SW480 (cell line): Measurements from ENCODE around the gene SAMD10.
"Not testable (repeated sequence)": the region's sequence is repeated elsewhere in the genome, so short reads cannot be mapped to it uniquely, and the experiment has no call there.

Experiments
- DNase-seq: peaks from one replicate; pipeline ENCODE4 v3.0.0-alpha.2; 2016; ENCODE audit warnings: low spot score

Gene SAMD10

GRCh38 chr20:63941282-63942081 lies 38.0 kb downstream of the SAMD10 start:
- DNase-seq: peak; percentile 96

- no peak for DNase-seq
These were observed 38.8 kb downstream of the SAMD10 start for GRCh38 chr20:63940472-63941266.

- no peak for DNase-seq
These were observed 39.4 kb downstream of the SAMD10 start for GRCh38 chr20:63940071-63940471.

GRCh38 chr20:63939061-63939935 lies 40.1 kb downstream of the SAMD10 start:
- no peak for DNase-seq

GRCh38 chr20:63937596-63937995 lies 41.8 kb downstream of the SAMD10 start:
- no peak for DNase-seq

DNA sequence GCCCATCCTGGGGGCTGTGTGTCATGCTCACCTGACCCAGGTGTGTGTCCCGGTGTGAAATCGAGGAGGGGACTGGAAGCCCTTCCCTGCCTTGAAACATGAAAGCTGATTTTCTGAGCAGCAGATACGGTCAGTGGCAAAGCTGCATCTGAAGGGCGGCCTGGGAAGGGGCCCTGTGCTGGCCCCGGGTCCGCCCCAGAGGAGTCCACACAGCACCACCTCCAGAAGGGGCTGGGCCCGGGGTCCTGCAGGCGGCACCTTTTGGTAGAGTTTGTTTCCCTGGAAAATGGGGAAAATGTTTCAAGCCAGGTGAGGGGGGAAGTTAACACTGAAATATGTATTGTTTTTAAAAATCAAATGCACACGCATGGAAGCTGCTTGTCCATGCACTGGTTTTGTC lies 44.0 kb downstream of the SAMD10 start:
- DNase-seq: no peak

GRCh38 chr20:63934271-63935068 lies 45.0 kb downstream of the SAMD10 start:
- DNase-seq: no peak

GRCh38 chr20:63933646-63934045 lies 45.8 kb downstream of the SAMD10 start:
- no peak for DNase-seq

- DNase-seq: no peak
These were observed 46.8 kb downstream of the SAMD10 start for GRCh38 chr20:63932606-63933160.

GRCh38 chr20:63931735-63932134 lies 47.7 kb downstream of the SAMD10 start:
- no peak for DNase-seq

GRCh38 chr20:63930971-63931553 lies 48.4 kb downstream of the SAMD10 start:
- DNase-seq: no peak

- not testable (repeated sequence) for DNase-seq
These were observed 50.0 kb downstream of the SAMD10 start for GRCh38 chr20:63929473-63929883.

- no peak for DNase-seq
These were observed 50.4 kb downstream of the SAMD10 start for GRCh38 chr20:63929071-63929470.

DNA sequence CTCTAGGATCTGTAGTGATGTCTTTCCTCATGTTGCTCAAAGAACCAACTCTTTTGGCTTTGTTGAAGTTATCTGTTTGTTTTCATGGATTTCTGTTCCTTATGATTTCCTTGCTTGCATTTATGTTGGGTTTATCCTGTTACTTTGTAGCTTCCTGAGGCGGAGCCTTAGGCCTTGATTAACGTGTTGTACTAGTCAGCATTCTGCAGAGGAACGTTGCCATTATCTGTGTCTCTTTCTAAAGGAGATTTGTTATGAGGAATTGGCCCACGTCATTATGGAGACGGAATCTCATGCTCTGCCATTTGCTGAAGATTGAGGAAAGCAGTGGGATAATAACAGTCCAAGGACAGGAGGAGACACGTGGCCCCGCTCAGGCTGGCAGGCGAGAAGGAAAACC lies 53.1 kb downstream of the SAMD10 start:
- no peak for DNase-seq

GRCh38 chr20:63924241-63924640 lies 55.2 kb downstream of the SAMD10 start:
- DNase-seq: no peak
